Cardiac muscle cell (in vitro differentiated cells and primary cell): ENCODE measurements around the gene C10orf71. TPM values are rescaled to one million over a fixed set of nuclear protein-coding genes. Genes with fewer than 3 reads are reported as not detected.

Experiments used
- DNase-seq, 2 donors: peaks; one replicate each; pipeline versions ENCODE4 v3.0.0 to v3.0.0-alpha.2; 2010 to 2017; ENCODE audit warnings: low read depth in 1 of 2, low spot score in 1 of 2
- H3K27ac ChIP-seq: fragments of 200-600 bp; sonication (generic); 2 replicates; pipeline ENCODE4 v1.5.1; 2016
- H3K27me3 ChIP-seq: fragments of 200-600 bp; sonication (generic); 2 replicates; pipeline ENCODE4 v1.6.0; 2016; ENCODE audit warnings: control low read depth
- H3K36me3 ChIP-seq: fragments of 200-600 bp; sonication (generic); 2 replicates; pipeline ENCODE4 v1.5.1; 2016; ENCODE audit warnings: control low read depth
- H3K4me1 ChIP-seq: fragments of 200-600 bp; sonication (generic); 2 replicates; pipeline ENCODE4 v1.8.1; 2017; ENCODE audit warnings: low read depth, mild to moderate bottlenecking, mixed run types
- H3K4me3 ChIP-seq: fragments of 200-600 bp; sonication (generic); 2 replicates; pipeline ENCODE4 v1.5.1; 2016; ENCODE audit warnings: mild to moderate bottlenecking
- H3K9me3 ChIP-seq: fragments of 200-600 bp; sonication (generic); 2 replicates; pipeline ENCODE4 v1.5.1; 2017; ENCODE audit warnings: low read depth, mild to moderate bottlenecking, control low read depth
- CTCF ChIP-seq: IDR thresholded peaks from 2 replicates; pipeline ENCODE4 v1.5.1; 2012; ENCODE audit warnings: low read depth, mild to moderate bottlenecking, low read length
- polyA plus RNA-seq: library from polyadenylated mRNA; unstranded; fragments of >200 nt; fragmentation: Nextera tagmentation; extraction: Ambion mirVana; gene quantifications from 2 replicates; pipeline ENCODE4 v1.2.1, GENCODE V29; 2016
- total RNA-seq: library from RNA; depleted of rRNA; stranded (reverse); fragments of >200 nt; gene quantifications from 2 replicates; pipeline ENCODE4 v1.2.3, GENCODE V29; 2016

C10orf71 gene
- total and polyA plus RNA-seq, 2 experiments from 2014 or later = 4.0 to 10.2 TPM

DNA sequence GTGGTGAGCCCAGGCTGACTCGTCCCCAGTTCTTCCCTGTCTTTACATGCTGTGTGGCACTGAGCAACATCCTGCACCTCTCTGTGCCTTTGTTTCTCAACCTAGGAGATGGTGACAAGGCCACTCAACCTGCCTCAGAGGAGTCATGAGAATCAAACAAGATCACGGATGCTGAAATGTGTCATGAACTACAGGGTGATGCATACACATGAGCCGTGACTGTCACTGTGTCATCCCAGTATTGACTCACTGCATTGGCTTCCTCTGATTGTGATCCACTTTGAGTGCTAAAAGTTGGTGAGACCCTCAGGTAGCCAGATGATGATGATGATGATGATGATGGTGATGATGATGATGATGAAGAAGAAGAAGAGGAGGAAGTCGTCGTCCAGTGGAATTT is 11.5 kb downstream of the C10orf71 start:
- no peak overlapping the region for H3K4me3 ChIP-seq
- H3K36me3 ChIP-seq = no peaks in the 10 kb centered on the region
- no peak overlapping the region for H3K27ac ChIP-seq
- TF ChIP-seq CTCF = no peak
- no peaks in the 10 kb centered on the region for H3K9me3 ChIP-seq
- H3K4me1 ChIP-seq = peaks cover 32% of the 10 kb centered on the region
- DNase-seq = no peak
- H3K27me3 ChIP-seq = no peaks in the 10 kb centered on the region

DNA sequence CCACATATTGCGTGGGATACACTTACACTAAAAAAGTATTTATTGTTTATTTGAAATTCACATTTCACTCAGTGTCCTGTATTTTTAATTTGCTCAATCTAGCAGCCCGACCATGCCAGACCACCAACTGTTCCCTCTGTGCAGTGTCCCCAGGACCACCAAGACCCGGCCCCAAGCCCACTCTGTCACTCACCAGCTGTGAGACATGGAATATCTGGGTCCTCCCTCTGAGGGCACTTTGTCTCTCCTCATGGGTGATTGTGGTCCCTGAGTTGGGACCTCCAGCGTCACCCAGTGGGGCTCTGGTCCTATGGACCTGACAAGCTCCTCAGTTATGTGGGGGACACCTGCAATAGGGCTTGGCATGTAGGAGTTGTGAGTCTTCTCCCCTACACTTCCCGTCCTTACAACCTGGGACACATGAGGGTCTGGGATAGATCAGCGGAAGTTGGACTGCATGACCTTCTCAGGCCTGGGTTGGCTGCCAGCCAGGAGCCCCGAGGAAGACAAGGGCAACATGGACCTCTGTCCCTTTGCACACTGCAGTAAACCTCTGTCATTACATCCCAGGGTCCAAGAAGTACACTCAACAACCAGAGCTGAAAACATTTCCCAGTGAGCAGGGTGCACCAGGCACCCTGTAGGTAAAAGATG is 12.1 kb downstream of the C10orf71 start:
- H3K27ac ChIP-seq = no peak overlapping the region
- H3K9me3 ChIP-seq = no peaks in the 10 kb centered on the region
- no peak overlapping the region for H3K4me3 ChIP-seq
- no peaks in the 10 kb centered on the region for H3K27me3 ChIP-seq
- peaks cover 32% of the 10 kb centered on the region for H3K4me1 ChIP-seq
- DNase-seq = no peak
- TF ChIP-seq CTCF = no peak
- H3K36me3 ChIP-seq = no peaks in the 10 kb centered on the region

DNA sequence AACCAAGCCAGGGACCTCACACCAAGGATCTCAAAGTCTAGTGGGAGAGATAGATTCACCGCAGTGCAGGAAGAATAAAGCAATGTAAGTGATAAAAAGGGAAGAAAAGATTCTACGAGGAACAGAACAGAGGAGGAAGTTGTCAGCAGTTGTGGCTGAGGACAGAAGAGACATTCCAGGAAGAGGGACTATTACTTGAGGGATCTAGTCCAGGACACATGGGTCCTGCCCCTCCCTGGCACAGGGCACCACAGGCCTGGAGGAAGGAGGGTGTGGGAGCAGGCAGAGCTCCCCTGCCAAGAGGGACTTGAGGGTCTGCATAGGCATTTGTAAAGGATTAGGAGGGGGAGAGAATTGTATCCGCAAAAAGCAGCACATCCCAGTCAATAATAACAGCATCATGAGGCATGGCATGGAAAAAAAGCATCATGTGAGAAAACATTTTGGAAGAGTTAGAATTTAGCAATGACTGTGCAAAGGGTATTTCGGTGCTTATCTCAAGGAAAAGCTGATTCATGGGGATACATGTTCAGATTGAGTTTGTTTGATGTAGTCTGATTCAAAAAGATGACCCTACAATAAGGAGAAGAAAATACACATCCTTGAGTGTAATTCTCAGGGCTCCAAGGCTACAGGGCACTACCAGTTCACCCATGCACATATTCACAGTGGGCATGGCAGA is 12.7 kb downstream of the C10orf71 start:
- Histone ChIP-seq H3K4me3 (no peak overlapping the region), H3K9me3 (no peaks in the 10 kb centered on the region), H3K4me1 (peaks cover 32% of the 10 kb centered on the region), H3K27me3 (no peaks in the 10 kb centered on the region), H3K27ac (peak overlapping the region; percentile 73), H3K36me3 (no peaks in the 10 kb centered on the region)
- TF ChIP-seq CTCF = no peak
- peak in 1 of 2 donors; percentile 5 for DNase-seq

DNA sequence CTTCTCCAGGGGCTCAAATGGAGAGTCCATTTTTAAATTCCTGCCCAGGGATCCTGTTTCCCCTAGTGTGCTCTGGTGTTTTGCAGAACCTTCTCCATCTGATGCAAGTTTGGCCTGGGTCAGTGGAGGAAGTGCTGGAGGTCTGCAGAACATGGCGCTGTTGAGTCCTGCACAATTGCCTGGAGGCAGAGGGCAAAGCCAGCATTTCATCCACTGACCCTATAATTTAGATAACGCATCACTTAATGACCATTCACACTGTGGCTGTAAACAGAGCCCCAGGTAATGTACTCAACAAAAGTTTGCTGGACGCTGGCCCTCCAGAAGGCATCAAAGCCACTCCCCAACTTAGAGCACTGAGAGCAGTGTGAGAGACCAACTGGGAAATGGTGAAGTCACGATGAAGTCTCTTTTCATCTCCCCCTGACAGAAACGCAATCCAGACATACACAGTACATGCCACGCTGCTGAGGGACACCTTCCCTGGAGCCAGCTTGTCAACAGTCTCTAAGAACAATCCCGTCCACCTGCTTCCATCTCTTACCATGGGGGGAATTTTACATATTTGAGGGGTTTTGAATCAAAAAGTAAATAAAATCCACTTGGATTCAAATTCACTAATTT is 13.4 kb downstream of the C10orf71 start:
- TF ChIP-seq CTCF = no peak
- H3K4me1 ChIP-seq = peaks cover 32% of the 10 kb centered on the region
- peak overlapping the region; percentile 73 for H3K27ac ChIP-seq
- H3K36me3 ChIP-seq = no peaks in the 10 kb centered on the region
- peak in 1 of 2 donors; percentile 88 for DNase-seq
- no peaks in the 10 kb centered on the region for H3K27me3 ChIP-seq
- no peaks in the 10 kb centered on the region for H3K9me3 ChIP-seq
- H3K4me3 ChIP-seq = no peak overlapping the region

GRCh38 chr10:49313501-49314070 is 14.6 kb downstream of the C10orf71 start:
- no peak for TF ChIP-seq CTCF
- no peaks in the 10 kb centered on the region for H3K27me3 ChIP-seq
- H3K27ac ChIP-seq = no peak overlapping the region
- H3K9me3 ChIP-seq = no peaks in the 10 kb centered on the region
- DNase-seq = no peak
- no peak overlapping the region for H3K4me3 ChIP-seq
- H3K36me3 ChIP-seq = no peaks in the 10 kb centered on the region
- H3K4me1 ChIP-seq = peaks cover 32% of the 10 kb centered on the region
